Mesenteric fat pad (tissue), 1 donor: ENCODE data around the gene TGFBR3L. TPM values are rescaled to one million over a fixed set of nuclear protein-coding genes. Genes with fewer than 3 reads are reported as not detected.
"Not testable (repeated sequence)": the region's sequence is repeated elsewhere in the genome, so short reads cannot be mapped to it uniquely, and the experiment has no call there.

ENCODE experiments used
- DNase-seq: peaks from one replicate; pipeline ENCODE4 v3.0.0-alpha.2; 2020; ENCODE audit warnings: low spot score
- total RNA-seq: library from RNA; stranded (reverse); fragmentation: NEBNext Ultra II Directional; extraction: Animal tissue kit (Norgen Biotek cat#: 25700); gene quantifications from one replicate; pipeline ENCODE4 v1.2.1, GENCODE V29; 2021
- donor health status: DM: yes; HTN: yes; CAD: no.

TGFBR3L gene
- total RNA-seq, 1 donor from 2014 or later, result not detected

DNA sequence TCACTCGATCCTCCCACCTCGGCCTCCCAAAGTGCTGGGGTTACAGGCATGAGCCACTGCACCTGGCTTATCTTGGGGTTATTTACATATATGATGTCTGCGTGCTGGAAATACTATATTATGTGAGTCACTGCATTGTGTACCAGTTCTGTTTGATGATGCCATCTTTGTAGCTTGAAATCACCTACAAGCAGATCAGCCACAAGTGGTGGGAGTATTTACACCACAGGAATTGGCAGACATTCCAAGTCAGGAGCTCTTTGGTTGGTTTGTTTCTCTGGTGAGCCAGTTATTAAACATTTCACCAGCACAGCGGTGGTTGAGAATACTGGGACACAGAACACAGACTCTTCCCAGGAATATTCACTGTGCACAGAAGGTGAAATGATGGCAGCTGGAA is 33.3 kb downstream of the TGFBR3L start:
- DNase-seq, result no peak

DNA sequence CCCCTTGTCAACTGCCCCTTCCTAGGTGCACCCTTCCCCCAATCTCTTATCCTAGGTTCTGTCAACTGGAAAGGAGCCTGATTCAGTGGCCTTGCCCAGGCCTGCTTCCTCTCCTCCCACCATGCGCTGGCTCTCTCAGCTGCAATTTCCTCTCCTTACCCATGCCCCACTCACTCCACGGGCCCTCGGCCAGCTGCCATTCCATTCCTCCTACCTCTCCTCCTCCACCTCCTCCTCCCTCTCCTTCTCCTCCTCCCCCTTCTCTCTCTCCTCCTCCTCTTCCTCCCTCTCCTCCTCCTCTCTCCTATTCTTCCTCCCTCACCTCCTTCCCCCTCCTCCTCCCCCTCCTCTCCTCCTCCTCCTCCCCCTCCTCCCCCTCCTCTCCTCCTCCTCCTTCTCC is 38.4 kb downstream of the TGFBR3L start:
- DNase-seq, result no peak

DNA sequence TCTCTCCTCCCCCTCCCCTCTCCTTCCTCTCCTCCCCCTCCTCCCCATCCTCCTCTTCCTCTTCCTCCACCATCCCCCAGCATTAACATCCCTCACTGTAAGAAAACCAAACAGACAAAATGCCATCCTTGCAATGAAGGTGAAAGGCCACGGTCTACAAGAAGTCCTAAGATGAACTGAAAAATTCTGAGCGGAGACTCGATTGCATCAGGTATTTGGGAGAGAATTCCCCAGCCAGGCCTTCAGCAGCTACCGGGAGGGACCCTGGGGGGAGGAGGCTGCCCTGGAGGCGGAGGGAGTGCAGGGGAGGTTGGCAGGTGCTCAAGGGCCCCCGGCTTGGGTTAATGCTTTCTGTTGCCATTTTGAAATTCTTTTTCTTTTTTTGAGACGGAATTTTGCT is 38.9 kb downstream of the TGFBR3L start:
- no peak for DNase-seq

DNA sequence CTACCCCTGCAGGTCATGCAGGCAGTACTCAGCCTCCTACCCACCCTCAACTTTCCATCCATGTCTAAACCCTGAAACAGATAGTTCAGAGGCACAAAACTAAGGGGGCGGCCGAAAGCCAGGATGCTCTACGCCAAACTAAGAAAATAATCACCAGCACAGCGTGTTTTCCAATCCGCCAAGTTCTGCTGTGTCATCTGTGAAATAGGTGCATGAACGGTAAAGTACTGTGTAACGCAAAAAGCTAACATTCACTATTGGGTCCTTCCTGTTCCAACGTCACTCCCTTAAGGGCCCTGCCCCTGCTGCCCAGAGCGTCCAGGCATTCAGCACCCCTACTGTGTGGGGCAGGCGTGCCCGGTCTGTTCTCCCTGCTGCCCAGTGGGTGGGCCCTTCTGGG is 41.1 kb downstream of the TGFBR3L start:
- no peak for DNase-seq

DNA sequence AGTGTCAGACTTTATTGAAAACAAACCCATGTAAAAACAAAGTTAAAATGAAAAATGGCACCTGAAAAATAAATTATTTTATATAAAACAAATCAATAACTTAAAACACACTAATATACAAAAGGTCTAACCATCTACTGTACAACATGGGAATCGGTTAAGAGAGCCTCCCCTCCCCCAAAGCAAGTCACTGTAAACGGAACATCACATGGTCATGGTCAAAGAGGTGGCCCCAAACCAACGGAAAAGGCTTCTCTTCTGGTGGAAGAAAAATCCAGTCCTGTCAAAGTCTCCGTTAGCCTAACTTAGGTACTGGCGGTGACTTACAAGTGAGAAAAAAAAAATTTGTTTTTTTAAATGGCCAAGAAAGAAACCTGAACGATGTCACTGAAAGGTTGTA is 44.6 kb downstream of the TGFBR3L start:
- DNase-seq, result no peak

DNA sequence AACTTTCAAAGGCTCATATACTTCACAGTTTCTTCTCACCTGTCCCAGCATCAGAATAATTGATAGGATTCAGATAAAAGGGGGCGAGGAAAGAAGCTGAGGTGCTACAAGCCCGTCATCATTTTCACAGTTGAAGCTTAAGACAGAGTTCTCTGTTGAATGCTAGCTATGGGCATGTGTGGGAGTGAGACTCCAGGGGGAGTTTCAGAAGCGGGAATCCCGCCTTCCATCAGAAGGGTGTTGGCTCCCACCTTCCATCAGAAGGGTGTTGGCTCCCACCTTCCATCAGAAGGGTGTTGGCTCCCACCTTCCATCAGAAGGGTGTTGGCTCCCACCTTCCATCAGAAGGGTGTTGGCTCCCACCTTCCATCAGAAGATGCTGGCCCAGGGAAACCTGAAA is 46.5 kb downstream of the TGFBR3L start:
- DNase-seq, result not testable (repeated sequence)

DNA sequence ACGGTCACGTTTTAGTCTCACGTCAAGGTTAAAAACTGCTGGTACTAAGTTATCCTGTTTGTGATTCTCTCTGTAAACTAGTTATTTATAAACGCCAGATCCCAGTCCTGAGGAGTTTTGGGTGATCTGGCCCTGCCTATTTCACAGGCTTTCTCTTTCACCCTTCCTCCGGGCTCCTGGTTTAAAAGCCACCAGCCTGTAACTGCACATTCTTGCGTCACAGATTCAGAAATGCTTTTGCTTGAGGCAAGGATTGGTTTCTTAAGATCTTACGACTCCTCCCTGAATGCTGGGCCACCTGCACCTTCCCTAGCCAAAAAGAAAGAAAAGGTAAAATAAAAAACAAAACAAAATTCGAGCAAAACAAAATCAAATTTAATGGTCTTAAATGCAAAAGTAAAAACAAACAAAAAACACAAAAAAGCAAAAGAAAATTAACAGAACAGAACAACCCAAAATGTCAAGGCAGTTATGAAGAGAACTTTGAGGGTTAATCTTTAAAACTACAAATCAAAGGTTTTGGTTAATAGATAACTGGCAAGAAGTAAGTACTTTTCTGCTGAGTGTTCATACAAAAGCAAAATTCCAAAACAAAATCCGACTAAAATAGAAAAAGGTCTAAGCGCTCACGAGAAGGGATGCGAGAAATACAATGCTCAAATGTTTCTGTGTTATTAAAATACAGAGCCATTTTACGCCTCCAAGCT is 47.4 kb downstream of the TGFBR3L start:
- no peak for DNase-seq

DNA sequence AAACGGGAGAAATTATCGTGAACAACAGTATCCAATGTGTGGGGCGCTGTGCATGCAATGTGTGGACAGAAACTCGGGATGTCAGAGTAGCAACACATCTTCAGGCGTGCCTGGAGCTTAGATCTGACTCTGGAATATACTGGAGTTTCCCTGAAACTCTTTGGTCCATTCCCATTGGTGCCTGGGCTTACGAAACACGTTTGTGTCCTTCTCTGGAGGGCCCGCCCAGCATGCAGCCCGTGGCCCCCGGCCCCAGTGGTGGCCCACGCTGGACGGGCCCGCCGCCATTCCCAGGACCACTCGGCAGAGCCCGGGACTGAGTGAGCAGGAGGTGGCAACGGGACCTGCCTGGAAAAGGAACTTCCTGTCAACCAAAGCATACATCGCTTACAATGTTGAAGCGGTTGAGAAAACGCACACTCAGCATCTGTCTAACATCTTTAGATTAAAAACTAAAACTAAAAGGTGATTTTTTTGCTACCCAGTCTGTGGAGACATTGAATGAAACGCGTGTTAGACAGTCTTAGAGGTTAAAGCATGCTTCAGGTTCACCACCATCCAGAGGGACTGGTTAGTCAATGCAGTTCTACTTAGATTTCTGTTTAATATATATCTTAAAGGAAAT is 48.1 kb downstream of the TGFBR3L start:
- DNase-seq, result no peak

DNA sequence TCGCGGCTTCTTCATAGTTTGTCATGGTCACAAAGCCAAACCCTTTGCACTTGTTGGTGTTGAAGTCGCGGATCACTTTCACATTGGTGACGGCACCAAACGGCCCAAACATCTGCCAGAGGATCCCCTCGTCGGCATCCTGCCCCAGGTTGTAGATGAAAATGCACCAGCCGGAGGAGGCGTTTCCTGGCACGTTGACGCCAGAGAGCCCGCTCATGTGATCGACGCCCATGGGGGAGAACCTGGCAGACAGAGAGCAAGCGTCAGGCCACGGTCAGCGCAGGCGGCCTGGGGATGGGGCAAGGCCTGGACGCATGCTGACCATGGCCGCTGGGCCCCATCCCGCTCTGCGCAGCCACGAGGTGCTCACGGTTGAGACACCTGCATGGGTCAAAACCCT is 48.9 kb downstream of the TGFBR3L start:
- DNase-seq, result no peak

DNA sequence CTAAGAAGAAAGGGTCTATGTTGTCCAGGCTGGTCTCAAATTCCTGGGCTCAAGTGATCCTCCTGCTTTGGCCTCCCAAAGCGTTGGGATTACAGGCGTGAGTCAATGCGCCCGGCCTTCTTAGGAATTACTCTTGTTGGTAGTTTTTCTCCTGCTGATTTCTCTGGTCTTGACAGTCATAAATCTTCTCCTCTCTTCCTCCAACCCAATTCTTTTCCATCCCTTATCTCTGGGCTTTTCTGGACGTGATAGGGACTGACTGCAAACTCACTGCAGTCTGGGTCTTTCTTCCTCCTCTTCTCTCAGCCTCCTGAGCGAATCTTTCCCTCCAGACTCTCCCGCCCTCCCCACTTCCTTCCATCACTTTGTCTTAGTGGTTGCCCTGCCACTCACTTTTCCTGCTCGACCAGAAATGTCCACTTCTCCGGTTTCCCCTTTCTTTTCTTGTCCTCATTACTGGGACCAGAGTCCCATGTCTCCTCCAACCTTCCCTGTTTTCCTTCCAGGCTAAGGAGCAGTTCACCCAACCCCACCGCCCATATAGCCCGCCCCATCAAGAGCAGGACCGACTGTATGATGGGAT is 50.7 kb downstream of the TGFBR3L start:
- DNase-seq, result no peak

DNA sequence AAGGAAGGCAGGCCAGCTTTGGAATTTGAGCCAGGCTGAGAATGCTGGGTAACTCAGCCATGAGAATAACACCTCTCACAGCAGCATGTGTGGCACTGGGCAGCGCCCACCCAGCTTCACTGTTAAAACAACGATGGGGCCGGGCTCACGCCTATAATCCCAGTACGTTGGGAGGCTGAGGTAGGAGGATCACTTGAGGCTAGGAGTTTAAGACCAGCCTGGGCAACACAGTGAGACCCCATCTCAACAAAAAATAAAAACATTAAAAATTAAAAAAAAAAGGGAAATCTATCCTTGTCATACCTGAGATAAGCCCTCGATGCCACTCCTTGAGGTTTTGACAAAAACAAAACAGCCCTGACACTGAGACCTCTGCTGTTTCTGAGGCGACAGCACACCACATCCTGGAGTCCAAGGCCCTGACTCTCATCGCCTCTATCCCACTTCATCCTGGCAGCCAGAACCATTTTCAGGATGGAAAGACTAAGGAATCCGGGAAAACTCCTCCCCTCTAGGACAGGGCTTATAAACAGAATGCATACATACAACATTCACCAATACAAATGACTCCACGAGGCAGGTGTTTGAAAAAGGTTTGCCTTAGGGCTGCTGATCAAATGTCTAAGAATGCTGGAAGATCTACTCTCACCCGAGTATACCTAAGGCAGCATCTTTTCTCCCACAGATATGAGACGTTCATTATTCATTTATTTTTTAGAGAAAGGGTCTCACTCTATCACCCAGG is 51.5 kb downstream of the TGFBR3L start:
- no peak for DNase-seq

DNA sequence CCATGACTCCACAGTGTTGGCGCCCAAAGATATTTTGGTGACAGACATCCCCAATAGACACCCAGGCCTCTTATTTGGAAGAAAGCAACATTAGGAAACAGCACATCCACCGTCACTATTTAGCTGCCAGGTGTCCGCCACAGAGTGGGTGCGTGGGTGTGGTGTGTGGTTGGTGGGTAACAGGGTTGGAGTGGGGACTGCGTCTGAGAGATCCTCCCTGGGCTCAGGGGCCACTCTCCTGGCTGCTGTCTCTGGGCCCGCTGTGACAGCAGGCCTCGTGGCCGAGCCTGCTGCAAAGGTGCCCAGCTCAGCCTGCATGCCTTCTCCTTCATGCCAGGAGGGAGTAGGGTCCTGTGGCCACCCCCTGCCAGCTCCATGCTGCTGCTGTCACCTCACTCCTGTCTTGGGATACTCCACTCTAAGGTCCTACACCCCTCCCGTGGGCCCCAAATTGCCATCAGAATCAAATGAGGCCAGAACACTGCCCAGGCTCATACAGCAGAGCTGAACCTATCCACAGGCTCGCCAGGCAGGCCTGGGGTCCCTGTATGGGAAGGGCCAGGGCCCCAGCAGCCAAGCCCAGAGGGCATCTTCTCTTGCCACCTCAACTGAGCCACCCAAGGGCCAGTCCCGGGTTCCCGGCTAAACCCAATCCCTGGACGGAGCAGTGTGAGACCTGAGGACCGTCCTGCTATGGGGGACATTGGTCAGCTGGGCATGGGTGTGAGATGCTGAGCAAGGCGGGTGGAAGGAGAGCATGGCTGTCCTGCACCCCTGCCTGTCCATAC is 53.6 kb downstream of the TGFBR3L start:
- no peak for DNase-seq

Other genes with a start within 250 kb of the TGFBR3L start
- gene RETN, start 245.8 kb upstream of the TGFBR3L start, total RNA-seq, result 4.8 TPM
- 9.1 TPM for gene MCEMP1, start 237.7 kb upstream of the TGFBR3L start, total RNA-seq
- 107 TPM for gene TRAPPC5, start 234.0 kb upstream of the TGFBR3L start, total RNA-seq
- 0.67 TPM for gene FCER2, start 212.7 kb upstream of the TGFBR3L start, total RNA-seq
- 10.1 TPM for gene CLEC4G, start 182.7 kb upstream of the TGFBR3L start, total RNA-seq
- gene CD209, start 167.3 kb upstream of the TGFBR3L start, total RNA-seq, result 63.5 TPM
- gene CLEC4M, start 151.6 kb upstream of the TGFBR3L start, total RNA-seq, result not detected
- 15.4 TPM for gene EVI5L, start 84.6 kb upstream of the TGFBR3L start, total RNA-seq
- gene PRR36, start 40.4 kb upstream of the TGFBR3L start, total RNA-seq, result not detected
- 1.8 TPM for gene LRRC8E, start 26.3 kb upstream of the TGFBR3L start, total RNA-seq
- gene MAP2K7, start 11.0 kb upstream of the TGFBR3L start, total RNA-seq, result 26.7 TPM
- gene SNAPC2, start 5.5 kb downstream of the TGFBR3L start, total RNA-seq, result 17.8 TPM
- 0.96 TPM for gene CTXN1, start 11.3 kb downstream of the TGFBR3L start, total RNA-seq
- gene TIMM44, start 28.8 kb downstream of the TGFBR3L start, total RNA-seq, result 48.9 TPM
- gene ELAVL1, start 90.8 kb downstream of the TGFBR3L start, total RNA-seq, result 60.2 TPM
- not detected for gene CCL25, start 137.9 kb downstream of the TGFBR3L start, total RNA-seq
- not detected for gene FBN3, start 234.8 kb downstream of the TGFBR3L start, total RNA-seq